HCT116 (cell line): ENCODE data around the gene RNF112. TPM values are rescaled to one million over a fixed set of nuclear protein-coding genes. Genes with fewer than 3 reads are reported as not detected.

ENCODE experiments used
- ATAC-seq: fragments of 200-7000 bp; cut with Tn5 transposase; 2 replicates; pipeline ENCODE4 v1.9.1; 2020; ENCODE audit warnings: mild to moderate bottlenecking, moderate library complexity
- BruUV-seq: library from RNA; stranded (reverse); fragments of 400-500 nt; replicated peaks from 2 replicates; lab custom pipeline; 2021; lab: Mats Ljungman, UMichigan
- CTCF ChIA-PET: fragments of 300-600 bp; sonication (Branson Sonifier 250); formaldehyde crosslinking; loops from one replicate; lab custom pipeline; 2021; ENCODE audit warnings: antibody characterized with exemption; lab: Charles Lee
- POLR2A ChIA-PET: fragments of 300-600, 350-600 bp; sonication (Branson Sonifier 250); formaldehyde crosslinking; loops from one replicate; lab custom pipeline; 2021; ENCODE audit warnings: antibody characterized with exemption; lab: Charles Lee
- RAD21 ChIA-PET, 2 experiments: fragments of 300-600 bp; sonication (Branson Sonifier 250); formaldehyde crosslinking; loops; one replicate each; lab custom pipeline; 2023; ENCODE audit warnings: low total read pairs in 2 of 2; ENCODE audit not compliant: uncharacterized antibody in 2 of 2, unreplicated experiment in 2 of 2, low non-redundant PET in 1 of 2; lab: Charles Lee
- DNase-seq: peaks from one replicate; pipeline ENCODE4 v3.0.0-alpha.2; 2010; ENCODE audit warnings: low read depth, low spot score
- H2AFZ ChIP-seq: fragments of 200-600 bp; shearing (Covaris generic), sonication (generic); 2 replicates; pipeline ENCODE4 v1.6.1; 2017; ENCODE audit warnings: low read depth, mixed run types, mixed read lengths, antibody characterized with exemption, low read length; ENCODE audit not compliant: poor library complexity, severe bottlenecking
- H3K27ac ChIP-seq: 2 replicates; pipeline ENCODE4 v1.5.1; 2012; ENCODE audit warnings: low read depth, low read length
- H3K27me3 ChIP-seq: fragments of 200-600 bp; sonication (generic); 2 replicates; pipeline ENCODE4 v1.6.1; 2016; ENCODE audit warnings: mixed run types, low read length, mixed read lengths; ENCODE audit not compliant: insufficient read depth
- H3K36me3 ChIP-seq, 2 experiments: fragments of 200-500 bp in 1 of 2; fragments of 200-600 bp in 1 of 2; sonication (Bioruptor generic) in 1 of 2; sonication (generic) in 1 of 2; 2 replicates each; pipeline versions ENCODE4 v1.5.1 to v1.6.1; 2014 to 2016; ENCODE audit warnings: low read length in 2 of 2, inconsistent platforms in 1 of 2, mixed read lengths in 1 of 2, mixed run types in 1 of 2; ENCODE audit not compliant: insufficient read depth in 2 of 2, control insufficient read depth in 1 of 2
- H3K4me1 ChIP-seq, 2 experiments: fragments of 200-600 bp in 1 of 2; sonication (generic) in 1 of 2; 2 replicates each; pipeline versions ENCODE4 v1.5.1 to v1.6.1; 2012 to 2017; ENCODE audit warnings: low read length in 2 of 2, inconsistent platforms in 1 of 2, mild to moderate bottlenecking in 1 of 2, mixed read lengths in 1 of 2, mixed run types in 1 of 2, moderate library complexity in 1 of 2; ENCODE audit not compliant: insufficient read depth in 2 of 2, control insufficient read depth in 1 of 2
- H3K4me2 ChIP-seq: fragments of 200-600 bp; sonication (generic); 2 replicates; pipeline ENCODE4 v1.6.1; 2017; ENCODE audit warnings: mixed run types, low read length, mixed read lengths
- H3K4me3 ChIP-seq, 2 experiments: fragments of 200-600 bp in 1 of 2; sonication (generic) in 1 of 2; replicated peaks in 1 of 2; 2 replicates each; pipeline ENCODE4 v1.5.1; 2011 to 2016; ENCODE audit warnings: low read length in 2 of 2, control low read depth in 1 of 2, low read depth in 1 of 2, mild to moderate bottlenecking in 1 of 2, mixed read lengths in 1 of 2, mixed run types in 1 of 2
- H3K79me2 ChIP-seq: fragments of 200-600 bp; sonication (generic); 2 replicates; pipeline ENCODE4 v1.6.1; 2017; ENCODE audit warnings: mild to moderate bottlenecking, mixed run types, low read length, moderate library complexity, mixed read lengths; ENCODE audit not compliant: insufficient read depth
- H3K9ac ChIP-seq: fragments of 200-600 bp; sonication (generic); 2 replicates; pipeline ENCODE4 v1.6.1; 2016; ENCODE audit warnings: low read length, mixed read lengths
- H3K9me2 ChIP-seq: fragments of 200-600 bp; sonication (generic), shearing (Covaris generic); 2 replicates; pipeline ENCODE4 v1.6.1; 2017; ENCODE audit warnings: mixed run types, mild to moderate bottlenecking, moderate library complexity; ENCODE audit not compliant: insufficient read depth
- H3K9me3 ChIP-seq, 2 experiments: fragments of 200-500 bp in 1 of 2; fragments of 200-600 bp in 1 of 2; sonication (Bioruptor generic) in 1 of 2; sonication (generic) in 1 of 2; 2 replicates each; pipeline ENCODE4 v1.6.1; 2014 to 2017; ENCODE audit warnings: low read length in 2 of 2, mixed read lengths in 2 of 2, inconsistent platforms in 1 of 2, low read depth in 1 of 2, mild to moderate bottlenecking in 1 of 2, mixed run types in 1 of 2, moderate library complexity in 1 of 2; ENCODE audit not compliant: control insufficient read depth in 1 of 2, insufficient read depth in 1 of 2
- H4K20me1 ChIP-seq: fragments of 200-600 bp; sonication (generic), shearing (Covaris generic); 2 replicates; pipeline ENCODE4 v1.6.1; 2017; ENCODE audit warnings: mixed run types, mild to moderate bottlenecking, moderate library complexity; ENCODE audit not compliant: insufficient read depth
- ELF1 ChIP-seq: IDR thresholded peaks from 2 replicates; pipeline ENCODE4 v1.6.1; 2012; ENCODE audit warnings: low read depth, borderline replicate concordance
- FOSL1 ChIP-seq: IDR thresholded peaks from 2 replicates; pipeline ENCODE4 v1.6.1; 2012; ENCODE audit warnings: low read depth
- MAX ChIP-seq: IDR thresholded peaks from 2 replicates; pipeline ENCODE4 v1.6.1; 2012
- SP1 ChIP-seq: IDR thresholded peaks from 2 replicates; pipeline ENCODE4 v1.6.1; 2012; ENCODE audit warnings: low read depth
- SRF ChIP-seq: IDR thresholded peaks from 2 replicates; pipeline ENCODE4 v1.6.1; 2012; ENCODE audit warnings: low read depth
- ZNF274 ChIP-seq: fragments of 200-500 bp; sonication (Bioruptor generic); IDR thresholded peaks from 2 replicates; pipeline ENCODE4 v1.6.1; 2014; ENCODE audit warnings: mild to moderate bottlenecking, low read depth, low read length, inconsistent platforms
- intact Hi-C: fragments of 100-400 bp; cut with micrococcal nuclease; formaldehyde crosslinking; loops from 2 replicates; pipeline ENCODE4 v1.10.0; 2022
- total RNA-seq: library from RNA; stranded (reverse); gene quantifications from one replicate; pipeline ENCODE4 v1.2.1, GENCODE V29; 2021; ENCODE audit not compliant: unreplicated experiment
- TF ChIP-seq, protein P1 (sequence below): IDR thresholded peaks from 2 replicates; pipeline ENCODE4 v1.6.1; 2012; ENCODE audit warnings: low read depth

Gene RNF112
- total RNA-seq, 1 experiment from 2014 or later = 0.98 TPM

DNA sequence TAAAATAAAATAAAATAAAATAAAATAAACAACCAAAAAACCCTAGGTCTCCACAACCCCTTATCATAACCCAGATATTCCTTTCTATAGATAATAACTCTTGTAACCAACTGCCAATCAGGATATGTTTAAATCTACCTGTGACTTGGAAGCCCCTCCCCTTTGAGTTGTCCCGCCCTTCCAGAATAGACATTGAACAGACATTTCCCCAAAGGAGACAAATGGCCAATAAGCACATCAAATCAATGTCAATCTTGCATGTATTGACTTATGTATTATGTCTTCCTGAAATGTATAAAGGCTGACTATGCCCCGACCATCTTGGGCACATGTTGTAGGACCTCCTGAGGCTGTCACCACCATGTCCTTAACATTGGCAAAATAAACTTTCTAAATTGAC is 34.2 kb upstream of the RNF112 start:
- Histone ChIP-seq H3K79me2 (peaks cover 7% of the 10 kb centered on the region), H4K20me1 (no peaks in the 10 kb centered on the region), H3K27ac (peak overlapping the region; percentile 84), H2AFZ (no peak overlapping the region), H3K4me3 (peak overlapping the region; percentile 67 to 94), H3K4me2 (peak overlapping the region; percentile 82), H3K36me3 (peaks cover 14 to 17% of the 10 kb centered on the region in 2 experiments; a peak in 3 of 4 replicates), H3K9me3 (no peaks in the 10 kb centered on the region), H3K9me2 (no peaks in the 10 kb centered on the region), H3K4me1 (peaks cover 9 to 18% of the 10 kb centered on the region in 2 experiments; a peak in 3 of 4 replicates), H3K9ac (peak overlapping the region; percentile 74), H3K27me3 (no peaks in the 10 kb centered on the region)
- peak; percentile 33 for DNase-seq
- ChIA-PET RAD21 (interaction anchor here (1.7 kb wide), 2 partner anchors 14 to 70 kb away, joined by 7 to 12 read pairs; partner anchors contain the start of gene B9D1 (in 1 of the 2)), CTCF (interaction anchor here (1.7 to 2.3 kb wide), 3 partner anchors 15 to 390 kb away, joined by 10 to 41 read pairs (median 15); partner anchors contain the start of gene B9D1), POLR2A (interaction anchor here (1.4 to 2.2 kb wide), 4 partner anchors 11 to 32 kb away, joined by 5 to 13 read pairs (median 10); partner anchors contain the start of gene B9D1)
- intact Hi-C loops = loop anchor here (1.0 to 5.0 kb wide), 2 partner anchors 70 to 375 kb away; no protein-coding TSS in a partner anchor
- no peak for ATAC-seq
- no TSS peak for BruUV-seq
- TF ChIP-seq MAX = peak; percentile 30; the same call in 1 of the 2 replicates
- peak; percentile 27; the same call in 1 of the 2 replicates for TF ChIP-seq SP1
- no peak for TF ChIP-seq ZNF274
- no peak for TF ChIP-seq ELF1
- no peak for TF ChIP-seq FOSL1
- no peak for TF ChIP-seq SRF
- TF ChIP-seq, protein P1, sequence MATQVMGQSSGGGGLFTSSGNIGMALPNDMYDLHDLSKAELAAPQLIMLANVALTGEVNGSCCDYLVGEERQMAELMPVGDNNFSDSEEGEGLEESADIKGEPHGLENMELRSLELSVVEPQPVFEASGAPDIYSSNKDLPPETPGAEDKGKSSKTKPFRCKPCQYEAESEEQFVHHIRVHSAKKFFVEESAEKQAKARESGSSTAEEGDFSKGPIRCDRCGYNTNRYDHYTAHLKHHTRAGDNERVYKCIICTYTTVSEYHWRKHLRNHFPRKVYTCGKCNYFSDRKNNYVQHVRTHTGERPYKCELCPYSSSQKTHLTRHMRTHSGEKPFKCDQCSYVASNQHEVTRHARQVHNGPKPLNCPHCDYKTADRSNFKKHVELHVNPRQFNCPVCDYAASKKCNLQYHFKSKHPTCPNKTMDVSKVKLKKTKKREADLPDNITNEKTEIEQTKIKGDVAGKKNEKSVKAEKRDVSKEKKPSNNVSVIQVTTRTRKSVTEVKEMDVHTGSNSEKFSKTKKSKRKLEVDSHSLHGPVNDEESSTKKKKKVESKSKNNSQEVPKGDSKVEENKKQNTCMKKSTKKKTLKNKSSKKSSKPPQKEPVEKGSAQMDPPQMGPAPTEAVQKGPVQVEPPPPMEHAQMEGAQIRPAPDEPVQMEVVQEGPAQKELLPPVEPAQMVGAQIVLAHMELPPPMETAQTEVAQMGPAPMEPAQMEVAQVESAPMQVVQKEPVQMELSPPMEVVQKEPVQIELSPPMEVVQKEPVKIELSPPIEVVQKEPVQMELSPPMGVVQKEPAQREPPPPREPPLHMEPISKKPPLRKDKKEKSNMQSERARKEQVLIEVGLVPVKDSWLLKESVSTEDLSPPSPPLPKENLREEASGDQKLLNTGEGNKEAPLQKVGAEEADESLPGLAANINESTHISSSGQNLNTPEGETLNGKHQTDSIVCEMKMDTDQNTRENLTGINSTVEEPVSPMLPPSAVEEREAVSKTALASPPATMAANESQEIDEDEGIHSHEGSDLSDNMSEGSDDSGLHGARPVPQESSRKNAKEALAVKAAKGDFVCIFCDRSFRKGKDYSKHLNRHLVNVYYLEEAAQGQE = no peak
